Gastrocnemius medialis (tissue), 4 donors: ENCODE results near the gene AHSA1. TPM values are rescaled to one million over a fixed set of nuclear protein-coding genes. Genes with fewer than 3 reads are reported as not detected.

Source experiments
- ATAC-seq, 2 donors: fragments of 150-250 bp; one replicate each; pipeline ENCODE4 v1.9.1; 2016
- DNase-seq, 2 donors: peaks; one replicate each; pipeline ENCODE4 v3.0.0-alpha.2; 2019
- H3K27ac ChIP-seq, 4 donors: fragments of 200-600 bp; sonication (generic); 1 replicate in 1 of 4; 2 replicates in 3 of 4; pipeline ENCODE4 v1.5.1; 2016 to 2018; ENCODE audit warnings: mild to moderate bottlenecking in 2 of 4, moderate library complexity in 1 of 4
- H3K27me3 ChIP-seq, 3 donors: fragments of 200-600 bp; sonication (generic) in 2 of 3; 1 replicate in 1 of 3; 2 replicates in 2 of 3; pipeline versions ENCODE4 v1.5.1 to v1.6.0; 2016 to 2019; ENCODE audit warnings: mild to moderate bottlenecking in 1 of 3, moderate library complexity in 1 of 3
- H3K36me3 ChIP-seq, 2 donors: fragments of 200-600 bp; sonication (generic) in 1 of 2; one replicate each; pipeline ENCODE4 v1.5.1; 2017 to 2018
- H3K4me1 ChIP-seq, 2 donors: fragments of 200-600 bp; sonication (generic) in 1 of 2; one replicate each; pipeline ENCODE4 v1.5.1; 2016 to 2017; ENCODE audit warnings: mild to moderate bottlenecking in 2 of 2
- H3K4me3 ChIP-seq, 4 donors: fragments of 200-600 bp; sonication (generic) in 3 of 4; 1 replicate in 1 of 4; 2 replicates in 3 of 4; pipeline ENCODE4 v1.5.1; 2016 to 2019; ENCODE audit warnings: mild to moderate bottlenecking in 2 of 4
- H3K9me3 ChIP-seq, 3 donors: fragments of 200-600 bp; sonication (generic) in 2 of 3; 1 replicate in 1 of 3; 2 replicates in 2 of 3; pipeline ENCODE4 v1.5.1; 2016 to 2019
- POLR2A ChIP-seq, 2 donors: fragments of 450-650 bp; IDR thresholded peaks; one replicate each; pipeline ENCODE4 v1.6.1; 2017; ENCODE audit warnings: antibody characterized with exemption in 2 of 2, mild to moderate bottlenecking in 2 of 2, moderate library complexity in 2 of 2
- in situ Hi-C, 4 donors: fragments of 200-750 bp; cut with MboI; loops; one replicate each; pipeline versions ENCODE4 v1.15.0 to v1.8.0; 2017; ENCODE audit warnings: low sequenced_read_pairs in 4 of 4
- intact Hi-C: fragments of 100-400 bp; cut with DNase I; formaldehyde crosslinking; loops from one replicate; pipeline ENCODE4 v1.15.1; 2023; ENCODE audit warnings: low total_unique reads
- total RNA-seq, 4 donors: library from RNA; depleted of rRNA; stranded (reverse); fragments of >200 nt; gene quantifications; one replicate each; pipeline versions ENCODE4 v1.1.0 to v1.2.3, GENCODE V29; 2016
- TF ChIP-seq, protein P1 (sequence below), 5 experiments: fragments of 450-650 bp in 3 of 5; fragments of 200-600 bp in 2 of 5; sonication (generic) in 2 of 5; IDR thresholded peaks in 4 of 5; conservative IDR thresholded peaks in 1 of 5; 1 replicate in 4 of 5; 2 replicates in 1 of 5; pipeline ENCODE4 v1.5.1; 2016 to 2019; ENCODE audit warnings: antibody characterized with exemption in 5 of 5, mild to moderate bottlenecking in 3 of 5, moderate library complexity in 3 of 5

The AHSA1 gene
- total RNA-seq, 4 donors from 2014 or later, result 112 to 200 (median 165) TPM

GRCh38 chr14:77474479-77475177 lies 16.7 kb downstream of the AHSA1 start:
- in situ Hi-C loops, result loop anchor here in 3 of 4 donors (25.0 kb wide), 2 partner anchors 238 to 362 kb away; partner anchors contain the start of genes ALKBH1 (in 3 of the 3) and SLIRP (in 3 of the 3)
- Histone ChIP-seq H3K9me3 (no peaks in the 10 kb centered on the region), H3K36me3 (peaks cover 0 to 2% of the 10 kb centered on the region in 2 donors), H3K4me3 (no peak overlapping the region), H3K27ac (no peak overlapping the region), H3K27me3 (no peaks in the 10 kb centered on the region), H3K4me1 (no peaks in the 10 kb centered on the region)
- ATAC-seq (no peak), DNase-seq (no peak)
- intact Hi-C loops, result no loop called here
- TF ChIP-seq, protein P1, sequence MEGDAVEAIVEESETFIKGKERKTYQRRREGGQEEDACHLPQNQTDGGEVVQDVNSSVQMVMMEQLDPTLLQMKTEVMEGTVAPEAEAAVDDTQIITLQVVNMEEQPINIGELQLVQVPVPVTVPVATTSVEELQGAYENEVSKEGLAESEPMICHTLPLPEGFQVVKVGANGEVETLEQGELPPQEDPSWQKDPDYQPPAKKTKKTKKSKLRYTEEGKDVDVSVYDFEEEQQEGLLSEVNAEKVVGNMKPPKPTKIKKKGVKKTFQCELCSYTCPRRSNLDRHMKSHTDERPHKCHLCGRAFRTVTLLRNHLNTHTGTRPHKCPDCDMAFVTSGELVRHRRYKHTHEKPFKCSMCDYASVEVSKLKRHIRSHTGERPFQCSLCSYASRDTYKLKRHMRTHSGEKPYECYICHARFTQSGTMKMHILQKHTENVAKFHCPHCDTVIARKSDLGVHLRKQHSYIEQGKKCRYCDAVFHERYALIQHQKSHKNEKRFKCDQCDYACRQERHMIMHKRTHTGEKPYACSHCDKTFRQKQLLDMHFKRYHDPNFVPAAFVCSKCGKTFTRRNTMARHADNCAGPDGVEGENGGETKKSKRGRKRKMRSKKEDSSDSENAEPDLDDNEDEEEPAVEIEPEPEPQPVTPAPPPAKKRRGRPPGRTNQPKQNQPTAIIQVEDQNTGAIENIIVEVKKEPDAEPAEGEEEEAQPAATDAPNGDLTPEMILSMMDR (IDR thresholded peaks at IDR 0.05 in 4 of 5, conservative IDR thresholded peaks at IDR 0.05 in 1 of 5), result no peak
- no peak for TF ChIP-seq POLR2A (IDR thresholded peaks at IDR 0.05)

DNA sequence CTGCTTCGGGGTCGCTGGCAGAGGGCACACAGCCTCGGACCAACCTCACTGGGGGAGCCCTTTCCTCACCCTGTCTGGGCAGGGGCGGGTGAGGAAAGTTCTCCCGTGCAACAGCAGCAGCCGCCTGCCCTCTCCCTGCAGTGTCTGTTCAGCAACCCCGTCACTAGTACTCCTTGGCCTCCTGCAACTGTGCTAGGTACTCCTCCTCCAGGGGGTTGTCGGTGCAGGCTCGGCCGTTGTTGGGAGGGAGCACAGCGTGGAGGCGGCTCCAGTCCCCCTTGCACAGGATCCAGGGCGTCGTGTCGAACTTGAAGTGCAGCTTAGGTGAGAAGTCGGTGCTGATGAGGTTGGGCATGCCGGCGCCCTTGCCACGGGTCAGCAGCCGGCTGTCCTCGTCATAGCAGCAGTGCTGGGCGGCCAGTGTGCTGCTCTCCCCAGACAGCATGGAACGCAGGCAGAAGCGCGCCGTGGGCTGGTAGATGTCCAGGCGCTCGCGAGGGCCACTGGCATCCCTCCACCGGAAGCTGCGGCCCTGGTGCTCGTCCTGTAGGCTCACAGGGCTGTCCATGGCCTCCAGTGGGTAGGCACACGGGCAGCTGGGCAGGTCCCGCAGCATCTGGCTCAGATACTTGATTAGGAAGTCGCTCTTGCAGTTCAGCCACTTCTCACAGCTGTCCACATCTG lies 17.7 kb downstream of the AHSA1 start:
- no peaks in the 10 kb centered on the region for H3K9me3 ChIP-seq
- no peaks in the 10 kb centered on the region for H3K4me1 ChIP-seq
- TF ChIP-seq POLR2A (IDR thresholded peaks at IDR 0.05), result no peak
- TF ChIP-seq, protein P1 (IDR thresholded peaks at IDR 0.05 in 4 of 5, conservative IDR thresholded peaks at IDR 0.05 in 1 of 5), result no peak
- intact Hi-C loops, result no loop called here
- DNase-seq (no peak), ATAC-seq (no peak)
- no peak overlapping the region for H3K4me3 ChIP-seq
- no peaks in the 10 kb centered on the region for H3K36me3 ChIP-seq
- in situ Hi-C loops, result no loop called here
- no peak overlapping the region for H3K27ac ChIP-seq
- no peaks in the 10 kb centered on the region for H3K27me3 ChIP-seq

DNA sequence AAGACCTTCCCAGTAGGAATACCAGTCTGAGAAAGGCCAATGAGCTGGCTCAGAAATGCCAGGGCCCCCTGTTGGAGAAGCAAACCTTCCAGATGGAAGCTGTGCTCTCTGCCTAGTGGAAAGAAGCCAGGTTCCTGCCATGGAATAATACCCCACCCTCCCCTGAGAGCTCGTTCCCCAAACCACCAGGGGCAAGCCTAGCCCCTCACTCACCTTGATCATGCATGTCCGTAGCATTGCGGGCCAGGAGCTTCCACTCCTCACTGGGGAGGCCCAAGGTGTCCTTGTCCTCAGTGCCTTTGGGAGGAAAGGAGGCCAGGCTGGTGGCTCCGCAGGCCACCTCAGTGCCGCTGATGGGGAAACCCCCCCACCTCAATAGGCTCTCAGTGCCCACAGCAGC lies 20.1 kb downstream of the AHSA1 start:
- intact Hi-C loops, result no loop called here

GRCh38 chr14:77478796-77479195 lies 20.9 kb downstream of the AHSA1 start:
- TF ChIP-seq, protein P1 (IDR thresholded peaks at IDR 0.05 in 4 of 5, conservative IDR thresholded peaks at IDR 0.05 in 1 of 5), result no peak
- TF ChIP-seq POLR2A (IDR thresholded peaks at IDR 0.05), result no peak
- DNase-seq (no peak), ATAC-seq (no peak)
- Histone ChIP-seq H3K4me3 (no peak overlapping the region), H3K27me3 (no peaks in the 10 kb centered on the region), H3K36me3 (no peaks in the 10 kb centered on the region), H3K4me1 (no peaks in the 10 kb centered on the region), H3K9me3 (no peaks in the 10 kb centered on the region), H3K27ac (no peak overlapping the region)
- intact Hi-C loops, result no loop called here
- in situ Hi-C loops, result no loop called here

More for the DNA sequence above, 20.1 kb downstream of the AHSA1 start:
- Histone ChIP-seq H3K9me3 (no peaks in the 10 kb centered on the region), H3K27ac (no peak overlapping the region), H3K27me3 (no peaks in the 10 kb centered on the region), H3K4me1 (no peaks in the 10 kb centered on the region), H3K36me3 (no peaks in the 10 kb centered on the region), H3K4me3 (no peak overlapping the region)
- ATAC-seq, result no peak
- in situ Hi-C loops, result no loop called here
- DNase-seq, result no peak
- no peak for TF ChIP-seq POLR2A (IDR thresholded peaks at IDR 0.05)
- TF ChIP-seq, protein P1 (IDR thresholded peaks at IDR 0.05 in 4 of 5, conservative IDR thresholded peaks at IDR 0.05 in 1 of 5), result no peak
